OCI-LY3 (cell line): ENCODE measurements around the gene MIA2.

Experiments
- EZH2phosphoT487 ChIP-seq: fragments of 200-600 bp; shearing (Covaris generic); IDR thresholded peaks from 2 replicates; pipeline ENCODE4 v1.6.1; 2018; ENCODE audit warnings: antibody characterized with exemption, mixed run types, low read depth
- TF ChIP-seq, protein P1 (sequence below): fragments of 200-600, 300-600 bp; sonication (generic); IDR thresholded peaks from 2 replicates; pipeline ENCODE4 v1.5.1; 2014; ENCODE audit warnings: antibody characterized with exemption, low read length, low read depth

GRCh38 chr14:39370415-39370814 is 136.7 kb downstream of the MIA2 start:
- TF ChIP-seq, protein P1, sequence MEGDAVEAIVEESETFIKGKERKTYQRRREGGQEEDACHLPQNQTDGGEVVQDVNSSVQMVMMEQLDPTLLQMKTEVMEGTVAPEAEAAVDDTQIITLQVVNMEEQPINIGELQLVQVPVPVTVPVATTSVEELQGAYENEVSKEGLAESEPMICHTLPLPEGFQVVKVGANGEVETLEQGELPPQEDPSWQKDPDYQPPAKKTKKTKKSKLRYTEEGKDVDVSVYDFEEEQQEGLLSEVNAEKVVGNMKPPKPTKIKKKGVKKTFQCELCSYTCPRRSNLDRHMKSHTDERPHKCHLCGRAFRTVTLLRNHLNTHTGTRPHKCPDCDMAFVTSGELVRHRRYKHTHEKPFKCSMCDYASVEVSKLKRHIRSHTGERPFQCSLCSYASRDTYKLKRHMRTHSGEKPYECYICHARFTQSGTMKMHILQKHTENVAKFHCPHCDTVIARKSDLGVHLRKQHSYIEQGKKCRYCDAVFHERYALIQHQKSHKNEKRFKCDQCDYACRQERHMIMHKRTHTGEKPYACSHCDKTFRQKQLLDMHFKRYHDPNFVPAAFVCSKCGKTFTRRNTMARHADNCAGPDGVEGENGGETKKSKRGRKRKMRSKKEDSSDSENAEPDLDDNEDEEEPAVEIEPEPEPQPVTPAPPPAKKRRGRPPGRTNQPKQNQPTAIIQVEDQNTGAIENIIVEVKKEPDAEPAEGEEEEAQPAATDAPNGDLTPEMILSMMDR: no peak
- no peak for TF ChIP-seq EZH2phosphoT487
